Mesenchymal stem cell (in vitro differentiated cells and primary cell): ENCODE measurements around the gene ZNF496.
"Not testable (repeated sequence)": the region's sequence is repeated elsewhere in the genome, so short reads cannot be mapped to it uniquely, and the experiment has no call there.

Source experiments
- DNase-seq: peaks from one replicate; pipeline ENCODE4 v3.0.0-alpha.2; 2013
- H2AFZ ChIP-seq: one replicate; pipeline ENCODE4 v1.6.1; 2013; ENCODE audit warnings: low read depth, mild to moderate bottlenecking, control low read depth, inconsistent platforms, low read length, moderate library complexity
- H2AK5ac ChIP-seq: 2 replicates; pipeline ENCODE4 v1.6.1; 2013; ENCODE audit warnings: low read length, moderate library complexity, mild to moderate bottlenecking, inconsistent platforms; ENCODE audit not compliant: severe bottlenecking
- H2BK120ac ChIP-seq: one replicate; pipeline ENCODE4 v1.6.1; 2013; ENCODE audit warnings: low read depth, mild to moderate bottlenecking, inconsistent platforms, low read length, moderate library complexity
- H2BK12ac ChIP-seq, 2 experiments: one replicate each; pipeline ENCODE4 v1.6.1; 2013; ENCODE audit warnings: inconsistent platforms in 2 of 2, low read length in 2 of 2, mild to moderate bottlenecking in 2 of 2, moderate library complexity in 2 of 2, control low read depth in 1 of 2
- H2BK15ac ChIP-seq: one replicate; pipeline ENCODE4 v1.6.1; 2013; ENCODE audit warnings: mild to moderate bottlenecking, low read depth, inconsistent platforms; ENCODE audit not compliant: poor library complexity, severe bottlenecking
- H2BK5ac ChIP-seq: 2 replicates; pipeline ENCODE4 v1.6.1; 2013; ENCODE audit warnings: low read depth, mild to moderate bottlenecking, low read length, control low read depth, inconsistent platforms; ENCODE audit not compliant: poor library complexity, severe bottlenecking
- H3K14ac ChIP-seq, 2 experiments: one replicate each; pipeline ENCODE4 v1.6.1; 2013; ENCODE audit warnings: inconsistent platforms in 2 of 2, low read length in 2 of 2, control low read depth in 1 of 2, mild to moderate bottlenecking in 1 of 2, moderate library complexity in 1 of 2
- H3K18ac ChIP-seq, 2 experiments: one replicate each; pipeline ENCODE4 v1.6.1; 2013; ENCODE audit warnings: inconsistent platforms in 2 of 2, low read length in 2 of 2, control low read depth in 1 of 2, low read depth in 1 of 2, mild to moderate bottlenecking in 1 of 2
- H3K23ac ChIP-seq, 2 experiments: one replicate each; pipeline ENCODE4 v1.6.1; 2013; ENCODE audit warnings: inconsistent platforms in 2 of 2, low read length in 2 of 2, mild to moderate bottlenecking in 2 of 2, moderate library complexity in 2 of 2, control low read depth in 1 of 2
- H3K27ac ChIP-seq: 2 replicates; pipeline ENCODE4 v1.5.1; 2013; ENCODE audit warnings: mild to moderate bottlenecking, moderate library complexity, low read length, control low read depth, inconsistent platforms; ENCODE audit not compliant: poor library complexity, severe bottlenecking
- H3K27me3 ChIP-seq, 2 experiments: 2 replicates each; pipeline versions ENCODE4 v1.6.1 to v1.7.0; 2013; ENCODE audit warnings: low read length in 2 of 2, mild to moderate bottlenecking in 2 of 2, moderate library complexity in 2 of 2, control low read depth in 1 of 2, inconsistent platforms in 1 of 2; ENCODE audit not compliant: control insufficient read depth in 1 of 2, insufficient read depth in 1 of 2
- H3K36me3 ChIP-seq, 2 experiments: 2 replicates each; pipeline versions ENCODE4 v1.6.1 to v1.7.0; 2013; ENCODE audit warnings: low read length in 2 of 2, control low read depth in 1 of 2, inconsistent platforms in 1 of 2, low read depth in 1 of 2, mild to moderate bottlenecking in 1 of 2; ENCODE audit not compliant: insufficient read depth in 2 of 2, control insufficient read depth in 1 of 2
- H3K4ac ChIP-seq, 2 experiments: one replicate each; pipeline ENCODE4 v1.6.1; 2013; ENCODE audit warnings: inconsistent platforms in 2 of 2, low read length in 2 of 2, mild to moderate bottlenecking in 2 of 2, moderate library complexity in 2 of 2, control low read depth in 1 of 2, low read depth in 1 of 2
- H3K4me1 ChIP-seq: 2 replicates; pipeline ENCODE4 v1.6.1; 2013; ENCODE audit warnings: low read depth, low read length, control low read depth; ENCODE audit not compliant: control insufficient read depth, insufficient read depth
- H3K4me2 ChIP-seq: 2 replicates; pipeline ENCODE4 v1.6.1; 2013; ENCODE audit warnings: low read length, mild to moderate bottlenecking, inconsistent platforms; ENCODE audit not compliant: poor library complexity, severe bottlenecking
- H3K4me3 ChIP-seq, 2 experiments: 2 replicates each; pipeline versions ENCODE4 v1.5.1 to v1.7.0; 2013; ENCODE audit warnings: low read length in 2 of 2, mild to moderate bottlenecking in 2 of 2, control low read depth in 1 of 2, low read depth in 1 of 2; ENCODE audit not compliant: insufficient read depth in 1 of 2
- H3K79me1 ChIP-seq: replicated peaks from 2 replicates; pipeline ENCODE4 v1.6.1; 2013; ENCODE audit warnings: mild to moderate bottlenecking, control low read depth, low read length, inconsistent platforms; ENCODE audit not compliant: poor library complexity, severe bottlenecking
- H3K9ac ChIP-seq: 2 replicates; pipeline ENCODE4 v1.7.0; 2013; ENCODE audit warnings: mild to moderate bottlenecking, low read length, moderate library complexity
- H3K9me3 ChIP-seq: 2 replicates; pipeline ENCODE4 v1.7.0; 2013; ENCODE audit warnings: mild to moderate bottlenecking, low read length; ENCODE audit not compliant: control insufficient read depth
- H4K8ac ChIP-seq: one replicate; pipeline ENCODE4 v1.6.1; 2013; ENCODE audit warnings: inconsistent platforms, mild to moderate bottlenecking, low read length, moderate library complexity
- H4K91ac ChIP-seq: one replicate; pipeline ENCODE4 v1.6.1; 2013; ENCODE audit warnings: mild to moderate bottlenecking, low read length, inconsistent platforms
- WGBS: methylation state at CpG from one replicate; pipeline ENCODE4 v1.1.7; 2013; ENCODE audit warnings: mixed read lengths; 5-methylcytosine and 5-hydroxymethylcytosine counted together

ZNF496 gene

GRCh38 chr1:247358920-247359319, 27.3 kb upstream of the ZNF496 start:
- Histone ChIP-seq H2BK5ac (no peak overlapping the region), H2BK120ac (no peak overlapping the region), H3K18ac (peak overlapping the region in 1 of 2 experiments; percentile 11), H2BK15ac (no peak overlapping the region), H3K4me1 (peaks cover 3% of the 10 kb centered on the region), H3K14ac (no peak overlapping the region), H2AK5ac (no peak overlapping the region), H2BK12ac (no peak overlapping the region), H3K27me3 (peaks cover 0 to 8% of the 10 kb centered on the region in 2 experiments), H3K4me3 (no peak overlapping the region), H4K91ac (no peak overlapping the region), H3K79me1 (no peaks in the 10 kb centered on the region), H3K9ac (no peak overlapping the region), H3K27ac (no peak overlapping the region), H2AFZ (no peak overlapping the region), H4K8ac (no peak overlapping the region), H3K4ac (no peak overlapping the region), H3K4me2 (no peak overlapping the region), H3K23ac (no peak overlapping the region), H3K9me3 (no peaks in the 10 kb centered on the region), H3K36me3 (no peaks in the 10 kb centered on the region)
- DNase-seq: peak; percentile 64
- WGBS: 83% methylated on average over 5 of the region's 5 CpGs

- 37% methylated on average over 6 of the region's 6 CpGs for WGBS
- Histone ChIP-seq H3K4me2 (no peak overlapping the region), H2BK12ac (no peak overlapping the region), H2BK15ac (no peak overlapping the region), H2BK120ac (no peak overlapping the region), H3K23ac (no peak overlapping the region), H3K79me1 (no peaks in the 10 kb centered on the region), H2AFZ (no peak overlapping the region), H3K27me3 (no peaks in the 10 kb centered on the region), H3K14ac (no peak overlapping the region), H2AK5ac (no peak overlapping the region), H3K9ac (no peak overlapping the region), H3K4me3 (no peak overlapping the region), H4K91ac (no peak overlapping the region), H3K36me3 (no peaks in the 10 kb centered on the region), H3K9me3 (no peaks in the 10 kb centered on the region), H3K4me1 (peaks cover 3% of the 10 kb centered on the region), H2BK5ac (no peak overlapping the region), H4K8ac (no peak overlapping the region), H3K27ac (no peak overlapping the region), H3K18ac (peak overlapping the region in 1 of 2 experiments; percentile 14), H3K4ac (no peak overlapping the region)
- peak; percentile 92 for DNase-seq
Observed at GRCh38 chr1:247357781-247358211, 26.1 kb upstream of the ZNF496 start.

GRCh38 chr1:247357052-247357780, 25.5 kb upstream of the ZNF496 start:
- Histone ChIP-seq H3K9me3 (no peaks in the 10 kb centered on the region), H3K9ac (peak overlapping the region; percentile 42), H3K4ac (no peak overlapping the region)

GRCh38 chr1:247355160-247355559, 23.5 kb upstream of the ZNF496 start:
- not testable (repeated sequence) for H4K8ac ChIP-seq, H2BK5ac ChIP-seq, H2BK120ac ChIP-seq, H3K9ac ChIP-seq, H2BK12ac ChIP-seq, H3K79me1 ChIP-seq, H2AK5ac ChIP-seq, H3K4me2 ChIP-seq, H3K4me1 ChIP-seq, H3K9me3 ChIP-seq, H3K27ac ChIP-seq, H2BK15ac ChIP-seq, H3K23ac ChIP-seq, H3K36me3 ChIP-seq, H2AFZ ChIP-seq, H3K14ac ChIP-seq, H3K27me3 ChIP-seq, H3K4me3 ChIP-seq
- DNase-seq: peak; percentile 58
- H3K18ac ChIP-seq: peak overlapping the region; percentile 8 to 41
- 65% methylated on average over 1 of the region's 1 CpG for whole genome bisulfite sequencing
- H3K4ac ChIP-seq: peak overlapping the region in 1 of 2 experiments; percentile 8
- peak overlapping the region; percentile 14 for H4K91ac ChIP-seq

More at GRCh38 chr1:247357052-247357780, 25.5 kb upstream of the ZNF496 start:
- H3K23ac ChIP-seq: no peak overlapping the region
- H3K27me3 ChIP-seq: no peaks in the 10 kb centered on the region
- H4K91ac ChIP-seq: no peak overlapping the region
- no peak overlapping the region for H4K8ac ChIP-seq
- H3K14ac ChIP-seq: peak overlapping the region in 1 of 2 experiments; percentile 12
- H2AFZ ChIP-seq: no peak overlapping the region
- no peak overlapping the region for H3K4me3 ChIP-seq
- H3K18ac ChIP-seq: peak overlapping the region in 1 of 2 experiments; percentile 64
- H2BK5ac ChIP-seq: no peak overlapping the region
- H2BK120ac ChIP-seq: no peak overlapping the region
- H3K4me1 ChIP-seq: peaks cover 3% of the 10 kb centered on the region
- no peaks in the 10 kb centered on the region for H3K79me1 ChIP-seq
- DNase-seq: peak; percentile 96
- 18% methylated on average over 4 of the region's 7 CpGs for WGBS
- H2AK5ac ChIP-seq: no peak overlapping the region
- H2BK12ac ChIP-seq: no peak overlapping the region
- no peak overlapping the region for H3K27ac ChIP-seq
- H3K4me2 ChIP-seq: no peak overlapping the region
- H2BK15ac ChIP-seq: peak overlapping the region; percentile 16
- no peaks in the 10 kb centered on the region for H3K36me3 ChIP-seq
